ENCODE results near the gene FRMPD2. TPM values are rescaled to one million over a fixed set of nuclear protein-coding genes. Genes with fewer than 3 reads are reported as not detected.
"Not testable (repeated sequence)": the region's sequence is repeated elsewhere in the genome, so short reads cannot be mapped to it uniquely, and the experiment has no call there.

FRMPD2 gene
- total and polyA plus RNA-seq, 2 experiments from 2014 or later = not detected

DNA sequence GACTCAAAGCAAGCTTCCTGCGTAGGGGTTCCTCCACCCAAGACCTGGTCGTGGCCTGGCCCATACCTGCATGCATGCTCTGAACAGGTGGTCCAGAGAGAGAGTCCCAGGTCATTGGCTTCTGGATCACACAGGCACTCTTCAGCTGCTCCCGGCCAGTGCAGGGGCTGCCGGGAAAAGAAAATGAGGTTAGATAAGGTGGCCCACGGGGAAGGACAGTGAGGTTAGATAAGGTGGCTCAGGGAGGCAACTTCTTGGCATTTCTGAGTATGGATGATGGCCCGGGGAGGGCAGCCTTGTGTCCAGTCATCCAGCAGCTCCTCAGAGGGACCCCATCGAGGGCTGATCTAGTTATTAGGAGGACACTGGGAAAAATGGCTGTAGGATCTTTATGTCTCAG, 87.4 kb downstream of the FRMPD2 start:
- no peaks in the 10 kb centered on the region for H4K20me1 ChIP-seq (replicated peaks; ENCODE audit: insufficient read depth)
- ATAC-seq = no peak
- no peaks in the 10 kb centered on the region for H3K36me3 Mint-ChIP-seq (ENCODE audit: low read depth)

DNA sequence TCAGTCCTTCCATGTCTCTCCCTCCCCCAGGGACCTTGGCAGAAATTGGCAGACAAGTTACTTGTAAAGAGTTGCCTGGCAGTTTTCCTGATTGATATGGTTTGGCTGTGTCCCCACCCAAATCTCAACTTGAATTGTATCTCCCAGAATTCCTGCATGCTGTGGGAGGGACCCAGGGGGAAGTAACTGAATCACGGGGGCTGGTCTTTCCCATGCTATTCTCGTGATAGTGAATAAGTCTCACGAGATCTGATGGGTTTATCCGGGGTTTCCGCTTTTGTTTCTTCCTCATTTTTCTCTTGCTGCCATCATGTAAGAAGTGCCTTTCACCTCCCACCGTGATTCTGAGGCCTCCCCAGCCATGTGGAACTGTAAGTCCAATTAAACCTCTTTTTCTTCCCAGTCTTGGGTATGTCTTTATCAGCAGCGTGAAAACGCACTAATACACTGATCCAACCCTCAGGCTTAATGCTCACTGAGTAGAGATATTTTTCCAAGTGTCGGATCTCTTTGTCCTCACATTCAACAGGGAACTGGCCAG, 88.2 kb downstream of the FRMPD2 start:
- not testable (repeated sequence) for H3K4me1 Mint-ChIP-seq; H3K27ac ChIP-seq (ENCODE audit: low read depth); H3K27me3 ChIP-seq (ENCODE audit: insufficient read depth); ATAC-seq; H3K4me1 ChIP-seq (ENCODE audit: insufficient read depth); H4K20me1 ChIP-seq (replicated peaks; ENCODE audit: insufficient read depth); H3K79me2 ChIP-seq (replicated peaks; ENCODE audit: insufficient read depth); H3K9me3 Mint-ChIP-seq; H2AFZ ChIP-seq; H3K36me3 Mint-ChIP-seq (ENCODE audit: low read depth); H3K4me3 ChIP-seq; H3K27ac Mint-ChIP-seq; DNase-seq (ENCODE audit: low spot score); H3K27me3 Mint-ChIP-seq (ENCODE audit: insufficient read depth, low read depth, poor library complexity); H3K4me3 Mint-ChIP-seq; H3K4me2 ChIP-seq; H3K36me3 ChIP-seq (ENCODE audit: insufficient read depth); H3K9me2 ChIP-seq (ENCODE audit: insufficient read depth); H3F3A ChIP-seq (replicated peaks; ENCODE audit: low read depth)

More for the DNA sequence above, 87.4 kb downstream of the FRMPD2 start:
- TF ChIP-seq NANOG (IDR thresholded peaks at IDR 0.05; ENCODE audit: borderline replicate concordance) (no peak), ZNF114 (CRISPR knock-in tag; IDR thresholded peaks at IDR 0.05) (no peak), EZH2phosphoT487 (IDR thresholded peaks at IDR 0.05; ENCODE audit: unreplicated experiment) (no peak), JUNB (IDR thresholded peaks at IDR 0.05; ENCODE audit: unreplicated experiment) (no peak), CREB1 (CRISPR knock-in tag; IDR thresholded peaks at IDR 0.05; ENCODE audit: low read depth) (no peak), EZH2 (IDR thresholded peaks at IDR 0.05; ENCODE audit: low read depth, unreplicated experiment) (no peak), ZNF331 (CRISPR knock-in tag; IDR thresholded peaks at IDR 0.05; ENCODE audit: low read depth) (no peak)
- TF ChIP-seq, protein P1, sequence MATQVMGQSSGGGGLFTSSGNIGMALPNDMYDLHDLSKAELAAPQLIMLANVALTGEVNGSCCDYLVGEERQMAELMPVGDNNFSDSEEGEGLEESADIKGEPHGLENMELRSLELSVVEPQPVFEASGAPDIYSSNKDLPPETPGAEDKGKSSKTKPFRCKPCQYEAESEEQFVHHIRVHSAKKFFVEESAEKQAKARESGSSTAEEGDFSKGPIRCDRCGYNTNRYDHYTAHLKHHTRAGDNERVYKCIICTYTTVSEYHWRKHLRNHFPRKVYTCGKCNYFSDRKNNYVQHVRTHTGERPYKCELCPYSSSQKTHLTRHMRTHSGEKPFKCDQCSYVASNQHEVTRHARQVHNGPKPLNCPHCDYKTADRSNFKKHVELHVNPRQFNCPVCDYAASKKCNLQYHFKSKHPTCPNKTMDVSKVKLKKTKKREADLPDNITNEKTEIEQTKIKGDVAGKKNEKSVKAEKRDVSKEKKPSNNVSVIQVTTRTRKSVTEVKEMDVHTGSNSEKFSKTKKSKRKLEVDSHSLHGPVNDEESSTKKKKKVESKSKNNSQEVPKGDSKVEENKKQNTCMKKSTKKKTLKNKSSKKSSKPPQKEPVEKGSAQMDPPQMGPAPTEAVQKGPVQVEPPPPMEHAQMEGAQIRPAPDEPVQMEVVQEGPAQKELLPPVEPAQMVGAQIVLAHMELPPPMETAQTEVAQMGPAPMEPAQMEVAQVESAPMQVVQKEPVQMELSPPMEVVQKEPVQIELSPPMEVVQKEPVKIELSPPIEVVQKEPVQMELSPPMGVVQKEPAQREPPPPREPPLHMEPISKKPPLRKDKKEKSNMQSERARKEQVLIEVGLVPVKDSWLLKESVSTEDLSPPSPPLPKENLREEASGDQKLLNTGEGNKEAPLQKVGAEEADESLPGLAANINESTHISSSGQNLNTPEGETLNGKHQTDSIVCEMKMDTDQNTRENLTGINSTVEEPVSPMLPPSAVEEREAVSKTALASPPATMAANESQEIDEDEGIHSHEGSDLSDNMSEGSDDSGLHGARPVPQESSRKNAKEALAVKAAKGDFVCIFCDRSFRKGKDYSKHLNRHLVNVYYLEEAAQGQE (IDR thresholded peaks at IDR 0.05; ENCODE audit: unreplicated experiment) = no peak
- TF ChIP-seq, protein P2, sequence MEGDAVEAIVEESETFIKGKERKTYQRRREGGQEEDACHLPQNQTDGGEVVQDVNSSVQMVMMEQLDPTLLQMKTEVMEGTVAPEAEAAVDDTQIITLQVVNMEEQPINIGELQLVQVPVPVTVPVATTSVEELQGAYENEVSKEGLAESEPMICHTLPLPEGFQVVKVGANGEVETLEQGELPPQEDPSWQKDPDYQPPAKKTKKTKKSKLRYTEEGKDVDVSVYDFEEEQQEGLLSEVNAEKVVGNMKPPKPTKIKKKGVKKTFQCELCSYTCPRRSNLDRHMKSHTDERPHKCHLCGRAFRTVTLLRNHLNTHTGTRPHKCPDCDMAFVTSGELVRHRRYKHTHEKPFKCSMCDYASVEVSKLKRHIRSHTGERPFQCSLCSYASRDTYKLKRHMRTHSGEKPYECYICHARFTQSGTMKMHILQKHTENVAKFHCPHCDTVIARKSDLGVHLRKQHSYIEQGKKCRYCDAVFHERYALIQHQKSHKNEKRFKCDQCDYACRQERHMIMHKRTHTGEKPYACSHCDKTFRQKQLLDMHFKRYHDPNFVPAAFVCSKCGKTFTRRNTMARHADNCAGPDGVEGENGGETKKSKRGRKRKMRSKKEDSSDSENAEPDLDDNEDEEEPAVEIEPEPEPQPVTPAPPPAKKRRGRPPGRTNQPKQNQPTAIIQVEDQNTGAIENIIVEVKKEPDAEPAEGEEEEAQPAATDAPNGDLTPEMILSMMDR (conservative IDR thresholded peaks at IDR 0.05; ENCODE audit: low read depth in 2 of 2) = no peak
- TF ChIP-seq, protein P3, sequence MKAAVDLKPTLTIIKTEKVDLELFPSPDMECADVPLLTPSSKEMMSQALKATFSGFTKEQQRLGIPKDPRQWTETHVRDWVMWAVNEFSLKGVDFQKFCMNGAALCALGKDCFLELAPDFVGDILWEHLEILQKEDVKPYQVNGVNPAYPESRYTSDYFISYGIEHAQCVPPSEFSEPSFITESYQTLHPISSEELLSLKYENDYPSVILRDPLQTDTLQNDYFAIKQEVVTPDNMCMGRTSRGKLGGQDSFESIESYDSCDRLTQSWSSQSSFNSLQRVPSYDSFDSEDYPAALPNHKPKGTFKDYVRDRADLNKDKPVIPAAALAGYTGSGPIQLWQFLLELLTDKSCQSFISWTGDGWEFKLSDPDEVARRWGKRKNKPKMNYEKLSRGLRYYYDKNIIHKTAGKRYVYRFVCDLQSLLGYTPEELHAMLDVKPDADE (IDR thresholded peaks at IDR 0.05) = no peak
- Histone ChIP-seq H3K4me2 (no peak overlapping the region), H3F3A (replicated peaks; ENCODE audit: low read depth) (no peaks in the 10 kb centered on the region), H3K79me2 (replicated peaks; ENCODE audit: insufficient read depth) (no peaks in the 10 kb centered on the region), H3K27ac (ENCODE audit: low read depth) (no peak overlapping the region), H3K9me2 (ENCODE audit: insufficient read depth) (peaks cover 6% of the 10 kb centered on the region; the same call in 1 of the 2 replicates), H2AFZ (no peak overlapping the region), H3K4me1 (ENCODE audit: insufficient read depth) (no peaks in the 10 kb centered on the region), H3K27me3 (ENCODE audit: insufficient read depth) (no peaks in the 10 kb centered on the region), H3K36me3 (ENCODE audit: insufficient read depth) (no peaks in the 10 kb centered on the region), H3K4me3 (no peak overlapping the region)
- Mint-ChIP-seq H3K27me3 (ENCODE audit: insufficient read depth, low read depth, poor library complexity) (peaks cover 4% of the 10 kb centered on the region), H3K4me3 (no peak overlapping the region), H3K4me1 (no peaks in the 10 kb centered on the region), H3K9me3 (no peaks in the 10 kb centered on the region), H3K27ac (no peak overlapping the region)
- DNase-seq (ENCODE audit: low spot score) = no peak

All from GM23338 (cell line).